HG02642 (cell line): ENCODE results near the gene PDE7B.

ENCODE experiments used
- ATAC-seq: cut with Tn5 transposase; IDR thresholded peaks from one replicate; pipeline ENCODE4 v1.9.1; 2021; ENCODE audit warnings: mild to moderate bottlenecking; ENCODE audit not compliant: unreplicated experiment, poor library complexity

Gene PDE7B

GRCh38 chr6:136016228-136017225 lies 165.0 kb downstream of the PDE7B start:
- no peak for ATAC-seq

GRCh38 chr6:136020691-136021090 lies 169.2 kb downstream of the PDE7B start:
- ATAC-seq, result no peak

- ATAC-seq, result no peak
Measured at GRCh38 chr6:136022224-136022874, 170.8 kb downstream of the PDE7B start.

GRCh38 chr6:136024711-136025110 lies 173.2 kb downstream of the PDE7B start:
- no peak for ATAC-seq

GRCh38 chr6:136025736-136026135 lies 174.2 kb downstream of the PDE7B start:
- ATAC-seq, result no peak

- ATAC-seq, result no peak
Measured at GRCh38 chr6:136030131-136030530, 178.6 kb downstream of the PDE7B start.

GRCh38 chr6:136031982-136032381 lies 180.5 kb downstream of the PDE7B start:
- no peak for ATAC-seq

- ATAC-seq, result no peak
Measured at GRCh38 chr6:136033416-136033815, 181.9 kb downstream of the PDE7B start.

GRCh38 chr6:136034422-136034821 lies 182.9 kb downstream of the PDE7B start:
- no peak for ATAC-seq

- no peak for ATAC-seq
Measured at GRCh38 chr6:136035378-136036070, 184.0 kb downstream of the PDE7B start.

- no peak for ATAC-seq
Measured at GRCh38 chr6:136036071-136036380, 184.5 kb downstream of the PDE7B start.

- no peak for ATAC-seq
Measured at GRCh38 chr6:136036601-136037000, 185.1 kb downstream of the PDE7B start.

GRCh38 chr6:136037242-136037875 lies 185.9 kb downstream of the PDE7B start:
- no peak for ATAC-seq

- ATAC-seq, result no peak
Measured at GRCh38 chr6:136037876-136038460, 186.5 kb downstream of the PDE7B start.

- ATAC-seq, result no peak
Measured at GRCh38 chr6:136038531-136038930, 187.0 kb downstream of the PDE7B start.

- ATAC-seq, result no peak
Measured at GRCh38 chr6:136039185-136039584, 187.7 kb downstream of the PDE7B start.

- no peak for ATAC-seq
Measured at GRCh38 chr6:136050475-136050874, 199.0 kb downstream of the PDE7B start.

GRCh38 chr6:136051140-136051775 lies 199.8 kb downstream of the PDE7B start:
- ATAC-seq, result no peak

GRCh38 chr6:136052031-136052430 lies 200.5 kb downstream of the PDE7B start:
- ATAC-seq, result no peak

- no peak for ATAC-seq
Measured at GRCh38 chr6:136058852-136059251, 207.4 kb downstream of the PDE7B start.
